Nucleus accumbens (tissue), 56 donors: Measurements from ENCODE around the gene CACNA2D4.
A peak's percentile ranks its signal among the peaks of the same experiment; 100 is the strongest.
"Not testable (repeated sequence)": the region's sequence is repeated elsewhere in the genome, so short reads cannot be mapped to it uniquely, and the experiment has no call there.

Experiments
- DNase-seq, 56 donors: peaks; one replicate each; lab custom pipeline; 2025; lab: John Stamatoyannopoulos, UW

Gene CACNA2D4, protein sequence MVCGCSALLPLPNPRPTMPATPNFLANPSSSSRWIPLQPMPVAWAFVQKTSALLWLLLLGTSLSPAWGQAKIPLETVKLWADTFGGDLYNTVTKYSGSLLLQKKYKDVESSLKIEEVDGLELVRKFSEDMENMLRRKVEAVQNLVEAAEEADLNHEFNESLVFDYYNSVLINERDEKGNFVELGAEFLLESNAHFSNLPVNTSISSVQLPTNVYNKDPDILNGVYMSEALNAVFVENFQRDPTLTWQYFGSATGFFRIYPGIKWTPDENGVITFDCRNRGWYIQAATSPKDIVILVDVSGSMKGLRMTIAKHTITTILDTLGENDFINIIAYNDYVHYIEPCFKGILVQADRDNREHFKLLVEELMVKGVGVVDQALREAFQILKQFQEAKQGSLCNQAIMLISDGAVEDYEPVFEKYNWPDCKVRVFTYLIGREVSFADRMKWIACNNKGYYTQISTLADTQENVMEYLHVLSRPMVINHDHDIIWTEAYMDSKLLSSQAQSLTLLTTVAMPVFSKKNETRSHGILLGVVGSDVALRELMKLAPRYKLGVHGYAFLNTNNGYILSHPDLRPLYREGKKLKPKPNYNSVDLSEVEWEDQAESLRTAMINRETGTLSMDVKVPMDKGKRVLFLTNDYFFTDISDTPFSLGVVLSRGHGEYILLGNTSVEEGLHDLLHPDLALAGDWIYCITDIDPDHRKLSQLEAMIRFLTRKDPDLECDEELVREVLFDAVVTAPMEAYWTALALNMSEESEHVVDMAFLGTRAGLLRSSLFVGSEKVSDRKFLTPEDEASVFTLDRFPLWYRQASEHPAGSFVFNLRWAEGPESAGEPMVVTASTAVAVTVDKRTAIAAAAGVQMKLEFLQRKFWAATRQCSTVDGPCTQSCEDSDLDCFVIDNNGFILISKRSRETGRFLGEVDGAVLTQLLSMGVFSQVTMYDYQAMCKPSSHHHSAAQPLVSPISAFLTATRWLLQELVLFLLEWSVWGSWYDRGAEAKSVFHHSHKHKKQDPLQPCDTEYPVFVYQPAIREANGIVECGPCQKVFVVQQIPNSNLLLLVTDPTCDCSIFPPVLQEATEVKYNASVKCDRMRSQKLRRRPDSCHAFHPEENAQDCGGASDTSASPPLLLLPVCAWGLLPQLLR

DNA sequence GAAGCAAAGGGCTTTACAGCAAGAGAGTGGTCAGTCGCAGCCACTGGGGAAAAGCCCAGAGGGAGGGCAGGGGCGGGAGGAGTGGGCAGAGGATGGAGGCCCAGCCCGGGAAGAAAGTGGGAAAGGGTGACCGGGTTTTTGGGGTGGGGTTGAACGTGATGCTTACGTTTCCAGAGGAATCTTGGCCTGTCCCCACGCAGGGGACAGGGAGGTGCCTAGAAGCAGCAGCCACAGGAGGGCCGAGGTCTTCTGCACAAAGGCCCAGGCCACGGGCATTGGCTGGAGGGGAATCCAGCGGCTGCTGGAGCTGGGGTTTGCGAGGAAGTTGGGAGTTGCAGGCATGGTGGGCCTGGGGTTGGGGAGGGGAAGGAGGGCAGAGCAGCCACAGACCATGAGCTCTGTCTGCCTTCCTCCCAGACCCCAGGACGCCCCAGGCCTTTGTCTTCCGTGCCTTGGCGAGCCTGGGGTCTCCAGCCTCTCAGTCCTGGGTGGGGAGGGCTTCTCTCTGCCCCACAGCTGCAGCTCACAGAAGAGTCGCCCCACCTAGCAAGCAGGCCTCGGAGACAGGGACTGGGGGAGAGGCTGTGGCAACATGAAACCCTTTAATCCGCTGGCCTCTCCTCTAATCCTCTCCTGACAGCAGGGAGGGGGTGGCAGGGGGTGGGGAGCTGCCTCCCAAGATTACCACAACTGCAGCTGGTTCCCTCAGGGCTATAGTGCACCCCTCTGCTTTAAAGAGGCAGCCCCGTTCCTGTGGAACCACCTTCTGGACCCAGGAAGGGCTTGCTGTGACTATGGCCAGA lies at the start of gene CACNA2D4:
Gene CACNA2D4, minus strand, starts transcription at position 572 of the 803 bp plus-strand sequence. Its CDS starts 179 bp downstream, at position 393.
- DNase-seq = no peak

DNA sequence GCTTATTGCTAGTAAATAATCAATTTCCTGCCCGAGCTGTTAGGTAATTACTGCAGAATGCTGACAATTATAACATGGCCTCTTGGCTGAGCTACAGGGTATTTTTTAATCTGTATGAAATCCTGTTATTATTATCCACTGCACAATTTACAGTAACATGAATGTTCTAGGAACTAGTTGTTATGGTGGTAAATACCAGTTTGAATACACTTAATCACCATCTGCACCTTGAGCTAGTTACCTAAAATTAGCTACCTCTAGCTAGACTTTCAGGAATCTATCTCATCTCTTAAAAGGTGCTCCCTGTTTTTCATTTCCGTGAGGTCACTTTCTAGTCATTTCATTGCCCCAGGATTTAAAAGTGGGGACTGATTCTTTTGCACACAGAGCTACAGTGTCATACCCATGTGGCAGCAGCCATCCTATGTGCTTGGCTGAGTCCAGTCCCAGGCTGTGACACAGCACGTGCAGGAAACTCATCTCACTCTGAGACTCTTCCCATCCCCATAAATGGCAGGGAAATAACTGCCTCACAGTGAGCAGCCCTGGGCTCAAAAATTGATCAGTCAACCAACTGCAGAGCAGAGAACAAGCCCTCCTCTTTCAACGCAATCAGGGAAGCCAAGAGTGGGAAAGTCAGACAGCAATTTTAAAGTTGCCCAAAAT lies 48.2 kb upstream of the CACNA2D4 start:
- DNase-seq = no peak

DNA sequence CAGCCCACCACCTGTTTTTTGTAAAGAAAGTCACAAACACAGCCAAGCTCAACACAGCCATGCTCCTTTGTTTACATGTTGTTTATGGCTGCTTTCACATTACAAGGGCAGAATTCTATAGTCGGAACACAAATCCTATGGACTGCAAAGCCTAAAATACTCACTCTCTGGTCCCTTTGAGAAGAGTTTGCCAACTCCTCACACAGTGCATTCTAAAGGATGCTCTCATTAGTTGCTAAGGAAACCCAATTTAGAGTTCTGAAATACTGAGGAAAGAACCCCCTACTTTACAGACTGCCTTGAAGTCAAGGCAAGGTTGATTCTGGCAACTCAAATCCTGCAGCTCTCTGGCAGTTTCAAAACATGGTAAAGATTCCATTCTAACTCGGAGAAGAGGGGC lies 47.5 kb upstream of the CACNA2D4 start:
- DNase-seq = no peak

DNA sequence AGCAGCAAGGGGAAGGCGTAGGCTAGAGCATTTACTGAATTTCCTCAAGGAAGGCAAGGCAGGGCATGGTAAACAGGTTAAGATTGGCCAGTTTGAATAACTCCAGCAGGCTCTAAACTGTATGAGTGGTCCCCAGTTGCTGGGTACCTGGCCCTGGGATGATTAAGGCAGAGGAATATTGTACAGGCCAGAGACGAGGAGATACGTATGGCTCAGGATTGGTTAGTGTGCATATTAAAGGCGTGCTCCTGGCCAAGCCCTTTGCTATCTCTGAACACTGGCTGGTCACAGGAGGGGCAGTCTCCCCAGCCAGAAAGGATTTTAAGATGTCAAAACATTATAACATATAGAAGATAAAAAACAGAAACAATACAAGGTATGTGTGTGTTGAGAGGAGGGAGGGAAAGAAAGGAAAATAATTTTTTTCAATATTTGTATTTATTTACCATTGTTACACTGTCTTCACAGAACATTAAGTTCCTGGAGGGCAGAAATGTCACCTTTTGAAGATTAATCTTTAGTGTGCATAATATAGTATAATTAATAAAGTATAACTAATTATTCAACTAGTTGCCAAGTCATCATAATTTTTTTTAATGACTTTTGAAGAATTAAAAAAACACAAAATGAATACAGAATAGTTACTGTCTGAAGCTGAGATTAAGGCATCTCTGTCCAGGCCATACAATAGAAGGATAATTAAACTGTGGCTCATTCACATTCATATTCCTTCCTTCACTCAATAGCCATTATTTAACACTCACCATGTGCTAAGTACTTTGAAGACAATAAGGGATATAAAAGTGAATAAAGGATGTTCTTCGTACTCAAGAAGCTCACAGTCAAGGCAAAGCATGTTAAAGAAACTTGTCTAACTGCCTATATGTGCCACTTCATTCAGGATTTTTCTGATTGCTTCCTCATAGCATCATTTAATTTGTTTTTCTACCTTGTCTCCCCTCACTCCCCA lies 43.9 kb upstream of the CACNA2D4 start:
- DNase-seq = no peak

DNA sequence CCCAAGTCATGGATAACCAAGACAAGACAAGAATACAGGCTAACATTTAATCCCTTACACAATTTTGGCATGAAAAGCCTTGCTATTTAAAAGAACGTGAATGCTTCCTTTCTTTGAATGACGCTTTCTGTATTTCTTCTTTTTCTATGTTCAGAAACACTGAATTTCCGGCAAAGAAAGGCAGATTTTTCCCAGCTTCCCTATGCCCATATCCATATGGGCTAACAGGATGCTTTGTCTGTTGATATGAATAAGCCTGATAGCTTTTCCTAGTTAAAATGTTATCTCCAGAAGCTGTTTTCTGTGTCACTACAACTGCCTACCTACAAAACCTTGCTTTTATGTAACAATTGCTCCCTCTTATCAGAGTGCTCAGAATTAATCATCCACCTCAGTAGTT lies 38.3 kb upstream of the CACNA2D4 start:
- DNase-seq = no peak

DNA sequence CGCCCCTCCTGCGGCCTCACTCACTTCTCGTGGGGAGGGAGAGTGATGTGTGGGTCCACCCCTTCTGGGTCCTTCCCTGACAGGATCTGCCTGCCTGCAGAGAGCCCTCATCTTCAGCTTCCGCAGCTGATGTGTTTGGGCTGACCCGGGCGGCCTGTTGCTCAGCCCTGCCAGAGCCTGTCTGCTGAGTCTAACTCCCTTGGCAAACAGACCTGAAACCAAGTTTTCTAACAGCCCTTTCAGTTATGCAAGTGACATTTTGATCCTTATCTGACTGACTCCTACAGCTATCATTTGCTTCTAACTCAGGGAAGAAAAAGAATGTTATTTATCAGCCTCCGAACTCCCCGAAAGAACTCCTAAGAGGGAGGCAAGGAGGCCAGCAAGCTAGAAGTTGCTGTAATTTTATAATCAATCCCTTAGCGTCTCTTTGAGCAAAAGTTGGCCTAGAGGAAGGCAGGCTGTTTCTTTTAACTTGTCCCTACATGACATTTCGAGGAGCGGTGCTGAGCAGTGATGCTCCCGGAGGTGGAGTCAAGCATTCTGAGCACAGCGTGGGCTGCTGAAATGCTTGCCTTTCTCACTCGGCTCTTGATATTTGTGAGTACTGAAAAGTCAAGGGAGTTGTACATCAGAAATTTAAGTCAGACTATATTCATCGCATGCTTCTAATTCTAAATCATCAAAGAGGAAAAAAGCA lies 31.5 kb upstream of the CACNA2D4 start:
- peak in 21 of 56 donors; percentile 13 to 83 (median 50) for DNase-seq

DNA sequence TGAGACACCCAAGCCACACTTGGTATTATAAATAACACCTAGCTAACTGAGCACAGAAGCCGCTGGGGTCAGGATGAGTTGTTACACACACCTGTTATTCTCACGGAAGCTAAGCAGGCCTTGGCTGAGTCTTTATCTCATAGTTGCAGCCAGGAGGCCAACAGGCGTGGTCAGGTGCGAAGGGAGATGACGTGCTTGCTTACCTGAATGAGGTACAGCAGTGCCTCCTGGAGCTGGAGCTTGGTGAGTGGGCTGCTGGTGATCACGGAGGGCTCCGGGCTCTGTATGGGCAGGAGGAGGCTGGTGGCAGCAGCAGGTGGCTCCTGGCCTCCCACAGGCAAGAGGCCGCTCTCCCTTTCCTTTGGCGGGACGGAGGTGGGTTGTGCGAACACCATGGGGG lies 30.4 kb upstream of the CACNA2D4 start:
- DNase-seq = no peak

DNA sequence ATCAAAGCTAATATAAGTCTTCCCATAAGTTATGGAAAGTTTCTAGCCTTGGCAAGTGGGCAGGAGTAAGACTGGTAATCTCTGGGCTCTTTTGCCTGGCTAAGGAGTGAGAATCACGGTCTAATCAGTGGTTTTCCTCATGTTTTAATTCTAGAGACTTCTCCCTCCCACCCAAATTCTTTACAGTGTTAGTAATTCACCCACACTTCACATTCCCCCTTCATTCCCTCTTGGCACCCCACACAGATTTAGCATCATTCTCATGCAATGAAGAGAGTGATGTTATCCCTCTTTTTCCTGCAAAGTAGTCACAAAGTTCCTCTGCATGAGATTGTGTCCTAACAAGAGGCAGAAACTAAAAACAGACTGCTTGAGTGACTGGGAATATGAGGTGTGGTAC lies 28.6 kb upstream of the CACNA2D4 start:
- DNase-seq = no peak

DNA sequence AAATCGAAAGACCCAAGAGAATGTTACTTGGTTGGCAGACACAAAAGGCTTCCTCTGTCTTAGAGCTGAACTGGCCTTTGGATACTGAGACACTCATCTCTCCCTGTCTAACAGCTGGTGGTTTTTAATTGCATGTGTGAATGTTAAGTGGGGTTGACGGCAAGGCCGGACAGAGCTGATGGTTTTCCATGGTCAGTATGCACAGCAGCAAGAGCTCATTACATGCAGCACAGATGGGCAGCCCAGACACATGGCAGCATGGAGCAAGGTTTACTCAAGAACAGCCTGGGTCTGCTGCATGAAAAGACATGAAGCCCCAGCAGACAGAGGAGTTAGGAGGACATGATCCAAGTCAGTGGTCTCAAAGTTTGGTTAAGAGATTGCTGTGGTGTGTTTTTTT lies 27.8 kb upstream of the CACNA2D4 start:
- DNase-seq = no peak

DNA sequence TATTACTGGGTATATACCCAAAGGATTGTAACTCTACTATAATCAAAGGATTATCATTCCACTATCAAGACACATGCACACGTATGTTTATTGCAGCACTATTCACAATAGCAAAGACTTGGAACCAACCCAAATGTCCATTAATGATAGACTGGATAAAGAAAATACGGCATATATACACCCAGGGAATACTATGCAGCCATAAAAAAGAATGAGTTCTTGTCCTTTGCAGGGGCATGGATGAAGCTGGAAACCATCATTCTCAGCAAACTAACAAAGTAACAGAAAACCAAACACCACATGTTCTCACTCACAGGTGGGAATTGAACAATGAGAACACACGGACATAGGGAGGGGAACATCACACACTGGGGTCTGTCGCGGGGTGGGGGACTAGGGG lies 27.1 kb upstream of the CACNA2D4 start:
- not testable (repeated sequence) for DNase-seq

DNA sequence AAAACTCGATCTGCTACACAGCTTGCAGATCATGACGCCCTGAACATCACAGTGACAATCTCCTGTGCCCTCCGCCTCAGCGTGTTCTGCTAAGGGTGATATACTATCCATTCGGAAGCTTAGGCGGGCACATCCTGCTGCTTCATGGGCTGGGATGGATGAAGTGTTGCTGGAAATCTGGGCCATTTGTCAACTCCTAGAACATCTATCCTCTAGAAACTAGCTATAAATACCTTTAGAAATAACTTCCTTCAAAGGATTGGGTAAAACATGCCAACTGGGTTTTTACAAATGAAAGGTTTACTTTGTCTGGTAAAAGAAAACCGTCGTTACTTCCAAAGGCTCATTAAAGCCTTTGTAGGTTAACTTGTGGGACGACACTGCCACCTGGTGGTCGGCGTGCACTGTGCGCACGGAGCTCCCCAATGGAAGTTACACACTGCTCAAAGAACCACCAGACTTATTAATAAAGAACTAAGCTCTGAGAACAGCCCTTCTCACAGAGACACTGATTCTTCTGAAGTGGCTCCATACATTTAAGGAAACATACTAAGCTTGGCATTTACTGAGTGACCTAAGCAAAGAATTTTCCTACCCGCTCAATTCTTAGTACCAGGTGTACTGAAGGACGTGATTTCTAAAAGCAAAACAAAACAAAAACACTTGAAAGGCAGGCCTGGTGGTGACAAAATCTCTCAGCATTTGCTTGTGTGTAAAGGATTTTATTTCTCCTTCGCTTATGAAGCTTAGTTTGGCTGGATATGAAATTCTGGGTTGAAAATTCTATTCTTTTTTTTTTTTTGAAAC lies 21.6 kb upstream of the CACNA2D4 start:
- peak in 53 of 56 donors; percentile 15 to 94 (median 76) for DNase-seq

DNA sequence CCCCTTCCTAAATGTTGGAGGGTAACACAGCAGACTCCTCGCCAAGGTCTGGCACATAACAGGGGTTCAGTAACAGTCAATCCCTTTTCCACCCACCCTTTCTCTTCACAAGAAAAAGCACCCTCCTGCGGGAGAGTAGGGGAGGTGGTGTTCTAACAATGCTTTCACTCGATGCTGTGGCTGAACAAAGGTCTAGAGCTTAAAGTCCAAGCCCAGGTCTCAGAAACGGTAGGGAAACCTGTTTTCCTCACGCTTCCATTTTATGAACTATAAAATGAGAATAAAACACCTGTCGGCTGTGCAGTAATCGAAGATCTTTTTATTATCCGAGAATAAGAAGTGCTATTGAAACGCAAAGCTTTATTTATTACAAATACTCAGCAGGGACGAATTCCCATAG lies 20.9 kb upstream of the CACNA2D4 start:
- DNase-seq = no peak

DNA sequence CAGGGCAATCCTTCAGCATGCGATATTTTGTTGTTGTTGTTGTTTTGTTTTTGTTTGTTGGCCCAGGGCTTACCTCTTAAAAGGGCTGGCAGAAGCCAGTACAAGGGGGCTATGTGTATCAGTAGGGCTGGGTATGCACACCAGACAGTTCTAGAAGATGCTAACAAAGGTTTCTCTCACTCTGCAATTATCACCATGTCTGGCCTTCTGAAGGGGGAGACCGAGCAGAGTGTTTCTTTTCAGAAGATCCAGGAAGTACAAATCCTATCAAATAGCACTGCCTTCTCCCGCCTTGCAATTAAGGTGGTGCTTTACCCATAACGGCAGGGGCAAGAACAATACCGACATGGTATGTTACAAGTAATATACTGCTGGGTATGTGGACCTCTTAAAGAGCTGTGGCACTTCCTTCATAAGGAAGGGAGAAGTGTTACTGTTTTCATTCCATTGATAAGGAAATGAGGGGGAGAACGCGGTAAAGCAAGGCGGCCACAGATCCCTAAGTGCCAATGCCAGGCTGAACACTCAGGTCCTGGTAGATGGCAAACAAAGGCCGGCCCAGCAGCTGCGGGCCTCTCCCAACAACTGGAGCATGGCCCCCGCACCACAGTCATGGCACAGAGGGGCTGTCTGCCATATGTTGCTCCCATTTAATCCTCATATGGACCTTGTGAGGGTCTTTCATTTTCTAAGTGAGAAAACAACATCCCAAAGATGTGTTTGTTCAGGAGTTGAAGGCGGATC lies 19.2 kb upstream of the CACNA2D4 start:
- no peak for DNase-seq

DNA sequence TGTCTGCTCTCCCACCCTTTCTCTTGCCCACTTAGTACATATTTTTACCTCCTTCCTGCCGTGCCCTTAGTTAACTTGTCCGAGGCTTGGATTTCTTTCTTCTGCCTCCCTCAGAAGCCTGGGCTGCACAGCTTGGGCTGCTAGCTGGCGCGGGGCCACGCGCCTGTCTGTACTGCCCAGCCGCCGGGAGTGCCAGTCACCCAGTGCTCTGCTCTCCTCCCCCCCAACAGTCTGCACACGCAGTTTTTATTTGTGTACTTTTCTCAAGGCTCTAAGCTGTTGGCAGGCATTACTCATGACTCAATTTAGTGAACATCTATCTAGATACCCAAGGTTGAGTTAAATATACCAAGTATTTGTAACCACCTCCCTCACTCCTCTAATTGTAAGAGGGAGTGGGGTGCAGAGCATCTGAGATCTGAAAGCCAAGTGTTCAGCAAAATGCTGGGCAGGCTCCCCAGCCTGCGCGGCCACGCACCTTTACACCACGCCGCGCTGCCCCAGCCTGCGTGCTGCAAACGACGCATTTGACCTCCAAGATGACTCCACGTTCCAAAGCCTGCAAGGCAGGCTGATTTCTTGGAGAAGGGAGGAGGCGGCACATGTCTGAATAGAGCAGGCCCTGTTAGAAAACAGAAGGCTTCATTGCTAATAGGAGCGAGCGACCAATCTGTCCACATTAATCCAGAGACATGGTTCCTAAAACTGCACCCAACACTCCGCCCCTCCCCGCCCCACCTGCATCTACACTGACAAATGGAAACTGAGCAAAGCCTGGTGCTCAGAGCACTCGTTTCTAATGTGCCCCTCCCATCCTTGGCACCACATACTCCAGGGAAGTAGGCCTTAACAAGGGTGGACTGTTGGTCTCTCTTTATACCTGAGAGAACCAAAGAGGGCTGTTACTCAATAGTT lies 18.2 kb upstream of the CACNA2D4 start:
- peak in 54 of 56 donors; percentile 29 to 90 (median 75) for DNase-seq
